ENCODE data around the gene SLC22A6. TPM values are rescaled to one million over a fixed set of nuclear protein-coding genes. Genes with fewer than 3 reads are reported as not detected.
"Not testable (repeated sequence)": the region's sequence is repeated elsewhere in the genome, so short reads cannot be mapped to it uniquely, and the experiment has no call there.

SLC22A6 gene
- total RNA-seq, 1 donor from 2014 or later: not detected

DNA sequence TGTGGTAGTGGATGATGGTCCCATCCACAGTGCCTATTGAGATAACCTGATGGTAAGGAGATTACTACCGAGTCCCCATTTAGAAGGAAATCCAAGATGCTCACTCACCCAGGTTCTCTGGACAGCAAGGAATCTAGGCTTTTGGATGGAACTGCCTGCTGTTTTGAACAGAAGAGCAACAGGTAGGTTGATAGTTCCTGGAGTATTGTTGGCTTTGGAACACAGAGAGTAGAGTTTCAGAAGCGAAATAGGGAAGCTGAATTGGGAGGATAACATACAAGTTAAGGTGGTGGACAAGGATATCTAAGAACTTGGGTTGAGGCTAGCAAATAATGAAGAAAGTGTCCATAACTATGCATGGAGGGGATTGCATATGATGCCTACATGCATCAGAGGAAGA, 27.6 kb downstream of the SLC22A6 start:
- Histone ChIP-seq H3K4me3 (no peak overlapping the region), H3K36me3 (no peaks in the 10 kb centered on the region), H3K9me3 (no peaks in the 10 kb centered on the region), H3K27ac (no peak overlapping the region), H3K4me1 (peaks cover 14% of the 10 kb centered on the region), H3K27me3 (ENCODE audit: low read depth) (no peaks in the 10 kb centered on the region)
- DNase-seq: no peak
- TF ChIP-seq, protein P1, sequence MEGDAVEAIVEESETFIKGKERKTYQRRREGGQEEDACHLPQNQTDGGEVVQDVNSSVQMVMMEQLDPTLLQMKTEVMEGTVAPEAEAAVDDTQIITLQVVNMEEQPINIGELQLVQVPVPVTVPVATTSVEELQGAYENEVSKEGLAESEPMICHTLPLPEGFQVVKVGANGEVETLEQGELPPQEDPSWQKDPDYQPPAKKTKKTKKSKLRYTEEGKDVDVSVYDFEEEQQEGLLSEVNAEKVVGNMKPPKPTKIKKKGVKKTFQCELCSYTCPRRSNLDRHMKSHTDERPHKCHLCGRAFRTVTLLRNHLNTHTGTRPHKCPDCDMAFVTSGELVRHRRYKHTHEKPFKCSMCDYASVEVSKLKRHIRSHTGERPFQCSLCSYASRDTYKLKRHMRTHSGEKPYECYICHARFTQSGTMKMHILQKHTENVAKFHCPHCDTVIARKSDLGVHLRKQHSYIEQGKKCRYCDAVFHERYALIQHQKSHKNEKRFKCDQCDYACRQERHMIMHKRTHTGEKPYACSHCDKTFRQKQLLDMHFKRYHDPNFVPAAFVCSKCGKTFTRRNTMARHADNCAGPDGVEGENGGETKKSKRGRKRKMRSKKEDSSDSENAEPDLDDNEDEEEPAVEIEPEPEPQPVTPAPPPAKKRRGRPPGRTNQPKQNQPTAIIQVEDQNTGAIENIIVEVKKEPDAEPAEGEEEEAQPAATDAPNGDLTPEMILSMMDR (IDR thresholded peaks at IDR 0.05): no peak
- intact Hi-C loops (cut with DNase I): no loop called here
- ATAC-seq: no peak

DNA sequence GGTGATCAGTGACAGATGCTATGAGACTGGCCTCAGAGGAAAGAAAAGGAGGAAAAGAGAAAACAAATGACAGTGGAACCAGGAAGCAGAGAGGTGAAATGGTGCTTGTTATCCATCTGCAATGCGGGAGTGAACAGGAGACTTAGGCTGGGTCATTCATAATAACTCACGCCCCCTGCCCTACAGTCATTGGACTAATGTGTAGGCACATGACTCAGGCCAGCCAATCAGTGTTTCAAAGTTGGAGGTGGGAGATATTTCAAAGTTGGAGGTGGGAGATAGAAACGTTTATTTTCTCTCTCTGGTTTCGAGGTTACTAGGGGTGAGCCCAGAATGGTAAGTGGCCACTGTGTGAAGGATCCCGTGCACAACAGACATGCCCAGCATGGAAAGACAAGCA, 30.3 kb downstream of the SLC22A6 start:
- intact Hi-C loops (cut with DNase I): no loop called here
- DNase-seq (no peak), ATAC-seq (no peak)
- TF ChIP-seq, protein P1 (IDR thresholded peaks at IDR 0.05): no peak
- H3K4me1 ChIP-seq: peaks cover 13% of the 10 kb centered on the region
- no peaks in the 10 kb centered on the region for H3K9me3 ChIP-seq
- H3K27ac ChIP-seq: no peak overlapping the region
- H3K36me3 ChIP-seq: no peaks in the 10 kb centered on the region
- H3K27me3 ChIP-seq (ENCODE audit: low read depth): no peaks in the 10 kb centered on the region
- no peak overlapping the region for H3K4me3 ChIP-seq

DNA sequence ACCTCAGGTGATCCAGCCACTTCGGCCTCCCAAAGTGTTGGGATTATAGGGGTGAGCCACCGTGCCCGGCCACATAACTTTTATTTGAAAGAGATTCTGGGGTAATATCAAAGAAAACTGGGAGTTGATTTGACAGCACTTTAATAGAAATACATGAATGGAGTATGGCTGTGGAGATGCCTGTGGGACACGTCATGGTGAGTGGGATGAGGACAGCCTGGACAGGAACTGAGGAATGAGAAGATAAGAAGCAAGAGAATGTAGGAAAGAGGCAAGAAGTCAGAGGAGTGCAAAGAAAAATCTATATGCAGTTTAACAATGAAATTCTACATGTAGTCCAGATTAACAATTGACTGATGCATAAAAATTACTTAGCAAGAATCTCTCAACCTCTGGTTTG, 31.0 kb downstream of the SLC22A6 start:
- intact Hi-C loops (cut with DNase I): no loop called here
- Histone ChIP-seq H3K27me3 (ENCODE audit: low read depth) (no peaks in the 10 kb centered on the region), H3K36me3 (no peaks in the 10 kb centered on the region), H3K4me1 (peaks cover 6% of the 10 kb centered on the region), H3K27ac (no peak overlapping the region), H3K9me3 (no peaks in the 10 kb centered on the region), H3K4me3 (no peak overlapping the region)
- TF ChIP-seq, protein P1 (IDR thresholded peaks at IDR 0.05): no peak
- ATAC-seq (no peak), DNase-seq (no peak)

DNA sequence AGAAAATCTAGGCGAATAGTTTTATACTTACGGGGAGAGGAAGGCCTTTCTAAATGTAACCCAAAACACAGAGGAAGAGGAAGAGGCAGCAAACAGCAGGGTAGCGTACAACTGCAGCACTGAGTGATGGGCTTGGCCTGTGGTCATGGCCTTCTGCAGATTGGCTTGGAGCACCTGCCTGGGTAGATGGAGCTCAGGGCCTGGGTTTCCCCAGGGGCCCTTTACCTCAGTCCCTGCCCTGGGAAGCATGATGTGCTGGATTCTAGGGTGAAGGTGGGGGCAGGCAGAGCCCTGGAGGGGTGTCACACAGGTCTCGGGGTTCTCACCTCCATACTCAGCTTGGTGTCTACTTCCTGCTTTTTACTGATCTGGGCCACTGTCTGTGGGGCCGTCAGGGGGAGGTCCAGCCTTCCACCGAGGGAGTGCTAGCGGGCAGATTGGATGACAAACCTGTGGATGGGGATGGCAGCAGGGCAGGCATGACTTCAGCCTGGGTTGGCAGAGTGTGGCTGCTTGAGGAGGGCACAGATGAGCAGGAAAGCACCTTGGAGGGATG, 35.9 kb downstream of the SLC22A6 start:
- no peak for ATAC-seq
- H3K4me3 ChIP-seq: no peak overlapping the region
- TF ChIP-seq, protein P1 (IDR thresholded peaks at IDR 0.05): no peak

DNA sequence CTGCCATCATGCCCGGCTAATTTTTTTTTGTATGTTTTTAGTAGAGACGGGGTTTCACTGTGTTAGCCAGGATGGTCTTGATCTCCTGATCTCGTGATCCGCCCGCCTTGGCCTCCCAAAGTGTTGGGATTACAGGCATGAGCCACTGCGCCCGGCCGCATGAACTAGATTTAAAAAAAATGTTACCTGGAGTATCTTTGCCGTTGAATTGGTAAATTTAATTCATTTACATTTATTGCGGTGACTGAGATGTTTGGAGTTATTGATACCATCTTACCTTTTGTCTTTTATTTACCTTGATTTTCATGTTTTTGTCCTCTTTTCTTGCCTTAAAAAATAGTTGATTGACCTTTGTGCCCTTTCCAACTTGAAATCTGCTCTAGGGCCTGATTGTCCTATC, 39.2 kb downstream of the SLC22A6 start:
- H3K27me3 ChIP-seq (ENCODE audit: low read depth); H3K27ac ChIP-seq; intact Hi-C loops (cut with DNase I); H3K36me3 ChIP-seq; H3K4me1 ChIP-seq; ATAC-seq; H3K4me3 ChIP-seq; DNase-seq; H3K9me3 ChIP-seq: not testable (repeated sequence)

More for the DNA sequence above, 35.9 kb downstream of the SLC22A6 start:
- H3K36me3 ChIP-seq: no peaks in the 10 kb centered on the region
- H3K27me3 ChIP-seq (ENCODE audit: low read depth): no peaks in the 10 kb centered on the region
- no peaks in the 10 kb centered on the region for H3K9me3 ChIP-seq
- H3K4me1 ChIP-seq: no peaks in the 10 kb centered on the region
- H3K27ac ChIP-seq: no peak overlapping the region
- intact Hi-C loops (cut with DNase I): no loop called here
- DNase-seq: no peak

DNA sequence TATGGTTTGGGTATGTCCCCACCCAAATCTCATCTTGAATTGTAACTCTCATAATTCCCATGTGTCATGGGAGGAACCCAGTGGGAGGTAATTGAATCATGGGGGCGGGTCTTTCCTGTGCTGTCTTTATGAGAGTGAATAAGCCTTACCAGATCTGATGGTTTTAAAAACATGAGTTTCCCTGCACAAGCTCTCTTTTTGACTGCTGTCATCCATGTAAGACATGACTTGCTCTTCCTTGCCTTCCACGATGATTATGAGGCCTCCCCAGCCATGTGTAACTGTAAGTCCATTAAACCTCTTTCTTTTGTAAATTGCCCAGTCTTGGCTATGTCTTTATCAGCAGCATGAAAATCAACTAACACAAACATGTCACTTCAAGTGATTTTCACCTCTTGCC, 47.2 kb downstream of the SLC22A6 start:
- DNase-seq; intact Hi-C loops (cut with DNase I); H3K27me3 ChIP-seq (ENCODE audit: low read depth); ATAC-seq; H3K4me3 ChIP-seq; H3K9me3 ChIP-seq; H3K4me1 ChIP-seq; H3K27ac ChIP-seq; H3K36me3 ChIP-seq: not testable (repeated sequence)

DNA sequence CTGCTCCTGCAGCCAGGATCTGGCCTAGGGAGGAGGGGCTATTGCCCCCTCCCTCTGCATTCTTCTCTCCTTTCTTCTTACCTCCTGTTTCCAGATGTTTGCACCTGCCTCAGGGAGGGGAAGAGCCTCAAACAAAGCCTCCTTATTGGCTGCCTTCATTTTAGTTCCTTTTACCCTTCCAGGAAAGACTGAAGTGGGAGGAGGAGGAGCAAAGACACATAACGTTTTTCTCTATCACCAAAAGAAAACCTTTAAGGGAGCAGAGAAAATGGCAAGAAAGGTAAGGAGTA, 50.3 kb downstream of the SLC22A6 start:
- H3K36me3 ChIP-seq: no peaks in the 10 kb centered on the region
- intact Hi-C loops (cut with DNase I): no loop called here
- TF ChIP-seq, protein P1 (IDR thresholded peaks at IDR 0.05): no peak

More for the DNA sequence above, 50.3 kb downstream of the SLC22A6 start:
- no peaks in the 10 kb centered on the region for H3K27me3 ChIP-seq (ENCODE audit: low read depth)
- no peak for DNase-seq
- H3K4me1 ChIP-seq: no peaks in the 10 kb centered on the region
- no peak overlapping the region for H3K27ac ChIP-seq
- no peaks in the 10 kb centered on the region for H3K9me3 ChIP-seq
- H3K4me3 ChIP-seq: no peak overlapping the region
- no peak for ATAC-seq
